GM23248 (cell line): ENCODE results near the gene DPY19L1. TPM values are rescaled to one million over a fixed set of nuclear protein-coding genes. Genes with fewer than 3 reads are reported as not detected.
"Not testable (repeated sequence)": the region's sequence is repeated elsewhere in the genome, so short reads cannot be mapped to it uniquely, and the experiment has no call there.

Source experiments
- DNase-seq: peaks from one replicate; pipeline ENCODE4 v3.0.0-alpha.2; 2015
- H2AFZ ChIP-seq: fragments of 200-600 bp; sonication (generic); 2 replicates; pipeline ENCODE4 v1.6.1; 2016; ENCODE audit warnings: antibody characterized with exemption
- H3F3A ChIP-seq: fragments of 200-600 bp; sonication (generic); 2 replicates; pipeline ENCODE4 v1.6.1; 2016; ENCODE audit warnings: mild to moderate bottlenecking, antibody characterized with exemption, mixed run types; ENCODE audit not compliant: insufficient read depth
- H3K27ac ChIP-seq: fragments of 200-600 bp; sonication (generic); 2 replicates; pipeline ENCODE4 v1.5.1; 2016; ENCODE audit warnings: mild to moderate bottlenecking
- H3K27me3 ChIP-seq: fragments of 200-600 bp; sonication (generic); replicated peaks from 2 replicates; pipeline ENCODE4 v1.6.1; 2016; ENCODE audit warnings: mild to moderate bottlenecking; ENCODE audit not compliant: insufficient read depth
- H3K36me3 ChIP-seq: fragments of 200-600 bp; sonication (generic); 2 replicates; pipeline ENCODE4 v1.6.1; 2016; ENCODE audit warnings: low read depth, mild to moderate bottlenecking
- H3K4me1 ChIP-seq: fragments of 200-600 bp; sonication (generic); 2 replicates; pipeline ENCODE4 v1.6.1; 2016; ENCODE audit warnings: mild to moderate bottlenecking; ENCODE audit not compliant: insufficient read depth
- H3K4me2 ChIP-seq: fragments of 200-600 bp; sonication (generic); one replicate; pipeline ENCODE4 v1.6.1; 2016; ENCODE audit warnings: mild to moderate bottlenecking; ENCODE audit not compliant: unreplicated experiment
- H3K4me3 ChIP-seq: fragments of 200-600 bp; sonication (generic); 2 replicates; pipeline ENCODE4 v1.5.1; 2016; ENCODE audit warnings: mild to moderate bottlenecking
- H3K79me2 ChIP-seq: fragments of 200-600 bp; sonication (generic); 2 replicates; pipeline ENCODE4 v1.6.1; 2016; ENCODE audit warnings: mild to moderate bottlenecking; ENCODE audit not compliant: insufficient read depth
- H3K9ac ChIP-seq: fragments of 200-600 bp; sonication (generic); 2 replicates; pipeline ENCODE4 v1.6.1; 2016; ENCODE audit warnings: mild to moderate bottlenecking
- H3K9me2 ChIP-seq: fragments of 200-600 bp; sonication (generic); 2 replicates; pipeline ENCODE4 v1.6.1; 2016; ENCODE audit warnings: mixed run types, mild to moderate bottlenecking, moderate library complexity; ENCODE audit not compliant: insufficient read depth
- H3K9me3 ChIP-seq: fragments of 200-600 bp; sonication (generic); one replicate; pipeline ENCODE4 v1.6.1; 2017; ENCODE audit warnings: low read depth
- H4K20me1 ChIP-seq: fragments of 200-600 bp; sonication (generic); 2 replicates; pipeline ENCODE4 v1.6.0; 2016; ENCODE audit not compliant: insufficient read depth
- EZH2 ChIP-seq: fragments of 200-600 bp; sonication (generic); IDR thresholded peaks from 2 replicates; pipeline ENCODE4 v1.6.1; 2018; ENCODE audit warnings: antibody characterized with exemption, mild to moderate bottlenecking; ENCODE audit not compliant: insufficient read depth, poor library complexity, severe bottlenecking
- EZH2phosphoT487 ChIP-seq: fragments of 200-600 bp; sonication (generic); IDR thresholded peaks from 2 replicates; pipeline ENCODE4 v1.6.1; 2018; ENCODE audit warnings: antibody characterized with exemption, moderate library complexity, mild to moderate bottlenecking, low read depth; ENCODE audit not compliant: insufficient read depth
- WGBS, 2 experiments: methylation state at CpG; one replicate each; pipeline ENCODE4 v1.1.6; 2015 to 2017; ENCODE audit warnings: low lambda C conversion rate in 2 of 2, low coverage in 1 of 2; ENCODE audit errors: missing lambda C conversion rate in 2 of 2; 5-methylcytosine and 5-hydroxymethylcytosine counted together
- in situ Hi-C: fragments of 300-500 bp; cut with MboI; formaldehyde crosslinking; loops from 2 replicates; pipeline ENCODE4 v1.15.0; 2020
- polyA plus RNA-seq: library from polyadenylated mRNA; unstranded; fragments of >200 nt; fragmentation: Nextera tagmentation; extraction: Ambion mirVana; gene quantifications from 2 replicates; pipeline ENCODE4 v1.2.1, GENCODE V29; 2016
- total RNA-seq: library from RNA; depleted of rRNA; stranded (reverse); fragments of >200 nt; shearing (Covaris generic); gene quantifications from 2 replicates; pipeline ENCODE4 v1.2.3, GENCODE V29; 2014; rRNA removed

DPY19L1 gene
- total RNA-seq (33.5 and 33.8 TPM in 2 replicates), polyA plus RNA-seq (3.0 and 3.4 TPM in 2 replicates)

- in situ Hi-C loops, result no loop called here
- TF ChIP-seq EZH2, result no peak
- TF ChIP-seq EZH2phosphoT487, result no peak
- peak within 1 kb of the TSS; percentile 52 for H3K27ac ChIP-seq
- H3K79me2 ChIP-seq, result peaks cover 43% of the 10 kb centered on the region
- peak within 1 kb of the TSS; percentile 94 for H3K4me3 ChIP-seq
- no peaks in the 10 kb centered on the region for H3K9me2 ChIP-seq
- H3K36me3 ChIP-seq, result no peaks in the 10 kb centered on the region
- no peaks in the 10 kb centered on the region for H4K20me1 ChIP-seq
- H2AFZ ChIP-seq, result peak within 1 kb of the TSS; percentile 94
- H3K4me1 ChIP-seq, result peaks cover 23% of the 10 kb centered on the region
- H3K9ac ChIP-seq, result peak within 1 kb of the TSS; percentile 77
- no peaks in the 10 kb centered on the region for H3K9me3 ChIP-seq
- peaks cover 19% of the 10 kb centered on the region; the same call in 1 of the 2 replicates for H3F3A ChIP-seq
- no peaks in the 10 kb centered on the region for H3K27me3 ChIP-seq
- peak within 1 kb of the TSS; percentile 86 for H3K4me2 ChIP-seq
- 0% methylated on average over 25 to 31 of the region's 48 CpGs for WGBS, 2 experiments
- DNase-seq, result no peak
These were observed at the start of gene DPY19L1 for GRCh38 chr7:35037211-35037525. DPY19L1 (minus strand) TSS chr7:35037485; CDS start chr7:35037394, 91 bp downstream.

- H3K9me2 ChIP-seq, H3K27me3 ChIP-seq, H4K20me1 ChIP-seq, H3K9me3 ChIP-seq, H3K27ac ChIP-seq, H3K4me1 ChIP-seq, DNase-seq, H3K4me2 ChIP-seq, H2AFZ ChIP-seq, H3F3A ChIP-seq, in situ Hi-C loops, H3K79me2 ChIP-seq, H3K9ac ChIP-seq, H3K4me3 ChIP-seq, H3K36me3 ChIP-seq: not testable (repeated sequence)
- 30 to 51% methylated on average over 3 of the region's 3 CpGs for WGBS, 2 experiments
These were observed 42.2 kb upstream of the DPY19L1 start for GRCh38 chr7:35079517-35079916.

GRCh38 chr7:35074008-35074407, 36.7 kb upstream of the DPY19L1 start:
- H3K79me2 ChIP-seq, H3F3A ChIP-seq, H3K36me3 ChIP-seq, H3K4me3 ChIP-seq, H2AFZ ChIP-seq, H3K9me2 ChIP-seq, DNase-seq, H3K27ac ChIP-seq, H3K27me3 ChIP-seq, H3K4me2 ChIP-seq, H4K20me1 ChIP-seq, H3K4me1 ChIP-seq, H3K9ac ChIP-seq, H3K9me3 ChIP-seq, in situ Hi-C loops: not testable (repeated sequence)
- WGBS, 2 experiments, result 19 to 33% methylated on average over 4 of the region's 5 CpGs

- H3K79me2 ChIP-seq, H3K36me3 ChIP-seq, H3F3A ChIP-seq, H2AFZ ChIP-seq, H3K4me3 ChIP-seq, in situ Hi-C loops, H3K27ac ChIP-seq, H4K20me1 ChIP-seq, H3K4me1 ChIP-seq, H3K9me3 ChIP-seq, H3K27me3 ChIP-seq, H3K9me2 ChIP-seq, H3K9ac ChIP-seq: not testable (repeated sequence)
- peak overlapping the region; percentile 68 for H3K4me2 ChIP-seq
- DNase-seq, result peak; percentile 72
- 26 to 27% methylated on average over 14 of the region's 14 CpGs for WGBS, 2 experiments
These were observed 35.9 kb upstream of the DPY19L1 start for GRCh38 chr7:35072950-35073827.

- H3K27me3 ChIP-seq, H3K9me3 ChIP-seq, H3F3A ChIP-seq, in situ Hi-C loops, H3K36me3 ChIP-seq, H3K4me3 ChIP-seq, H3K4me2 ChIP-seq, H3K4me1 ChIP-seq, H4K20me1 ChIP-seq, H3K27ac ChIP-seq, H3K9ac ChIP-seq, DNase-seq, H2AFZ ChIP-seq, H3K79me2 ChIP-seq, H3K9me2 ChIP-seq: not testable (repeated sequence)
- WGBS, 2 experiments, result 13 to 22% methylated on average over 1 of the region's 1 CpG
These were observed 31.8 kb upstream of the DPY19L1 start for GRCh38 chr7:35069084-35069483.

- H3K79me2 ChIP-seq, H3K4me2 ChIP-seq, H3K4me1 ChIP-seq, H3K27me3 ChIP-seq, H3K9ac ChIP-seq, H3K4me3 ChIP-seq, H3K9me3 ChIP-seq, DNase-seq, H3K27ac ChIP-seq, in situ Hi-C loops, H4K20me1 ChIP-seq, H3F3A ChIP-seq, H3K9me2 ChIP-seq, H2AFZ ChIP-seq, H3K36me3 ChIP-seq: not testable (repeated sequence)
- 17 to 18% methylated on average over 2 of the region's 2 CpGs for WGBS, 2 experiments
These were observed 28.1 kb upstream of the DPY19L1 start for GRCh38 chr7:35065382-35065781.

- in situ Hi-C loops, H3K9ac ChIP-seq, H3K27ac ChIP-seq, H3K9me3 ChIP-seq, H3K4me2 ChIP-seq, H3K27me3 ChIP-seq, H4K20me1 ChIP-seq, H3K9me2 ChIP-seq, H3F3A ChIP-seq, H3K4me1 ChIP-seq, DNase-seq, H3K36me3 ChIP-seq, H2AFZ ChIP-seq, H3K79me2 ChIP-seq, H3K4me3 ChIP-seq: not testable (repeated sequence)
- WGBS, 2 experiments, result 74 to 90% methylated on average over 3 of the region's 3 CpGs
These were observed 21.3 kb upstream of the DPY19L1 start for GRCh38 chr7:35058571-35058970.
